WTC11 (cell line): ENCODE measurements around the gene CSTF1. TPM values are rescaled to one million over a fixed set of nuclear protein-coding genes. Genes with fewer than 3 reads are reported as not detected.

Experiments
- ATAC-seq: fragments of 200-7000 bp; cut with Tn5 transposase; 2 replicates; pipeline ENCODE4 v1.10.0; 2021; ENCODE audit warnings: mild to moderate bottlenecking, moderate library complexity
- CTCF ChIA-PET: fragments of 300-600 bp; sonication (Branson Sonifier 250); formaldehyde crosslinking; loops from one replicate; lab custom pipeline; 2021; ENCODE audit warnings: antibody characterized with exemption; lab: Charles Lee
- POLR2A ChIA-PET: fragments of 350-600 bp; sonication (Branson Sonifier 250); formaldehyde crosslinking; loops from one replicate; lab custom pipeline; 2021; ENCODE audit warnings: antibody characterized with exemption; lab: Charles Lee
- DNase-seq: peaks from one replicate; pipeline ENCODE4 v3.0.0; 2021; ENCODE audit warnings: low spot score
- H3K27ac Mint-ChIP-seq: 2 replicates; pipeline ENCODE4 v1.8.0; 2021; ENCODE audit warnings: mixed read lengths
- H3K27me3 Mint-ChIP-seq: 2 replicates; pipeline ENCODE4 v1.8.0; 2021; ENCODE audit warnings: low read depth, mild to moderate bottlenecking, moderate library complexity, mixed read lengths
- H3K36me3 Mint-ChIP-seq: 2 replicates; pipeline ENCODE4 v1.8.0; 2021; ENCODE audit warnings: mixed read lengths
- H3K4me1 Mint-ChIP-seq: 2 replicates; pipeline ENCODE4 v1.8.0; 2022; ENCODE audit warnings: mixed read lengths
- H3K4me3 Mint-ChIP-seq: 2 replicates; pipeline ENCODE4 v1.8.0; 2021; ENCODE audit warnings: mild to moderate bottlenecking, moderate library complexity, mixed read lengths
- H3K9me3 Mint-ChIP-seq: 2 replicates; pipeline ENCODE4 v1.8.0; 2021; ENCODE audit warnings: mixed read lengths
- JAZF1 ChIP-seq: fragments of 250-450 bp; sonication (Bioruptor Pico); IDR thresholded peaks from 2 replicates; pipeline ENCODE4 v1.9.0; 2021; ENCODE audit warnings: moderate library complexity, mild to moderate bottlenecking, inconsistent platforms
- MYBL2 ChIP-seq: sonication (generic); formaldehyde crosslinking; IDR thresholded peaks from 2 replicates; pipeline ENCODE4 v1.8.1; 2023; ENCODE audit warnings: mild to moderate bottlenecking, moderate library complexity, missing genetic modification reagents
- NFE2L1 ChIP-seq: sonication (generic); formaldehyde crosslinking; IDR thresholded peaks from 2 replicates; pipeline ENCODE4 v1.8.1; 2023; ENCODE audit warnings: missing genetic modification reagents
- NFYB ChIP-seq: sonication (generic); formaldehyde crosslinking; conservative IDR thresholded peaks from 2 replicates; pipeline ENCODE4 v1.8.0; 2022; ENCODE audit warnings: low read depth, missing genetic modification reagents
- SOX15 ChIP-seq: fragments of 250-450 bp; sonication (Bioruptor Pico); IDR thresholded peaks from 2 replicates; pipeline ENCODE4 v1.9.0; 2021; ENCODE audit warnings: mild to moderate bottlenecking
- ZNF138 ChIP-seq: sonication (generic); formaldehyde crosslinking; conservative IDR thresholded peaks from 2 replicates; pipeline ENCODE4 v1.8.1; 2022; ENCODE audit warnings: mild to moderate bottlenecking, moderate library complexity, missing genetic modification reagents
- ZNF263 ChIP-seq: sonication (generic); formaldehyde crosslinking; IDR thresholded peaks from 2 replicates; pipeline ENCODE4 v1.8.1; 2022; ENCODE audit warnings: low read depth, mild to moderate bottlenecking, moderate library complexity, missing genetic modification reagents
- total RNA-seq: library from RNA; stranded (reverse); gene quantifications from 3 replicates; pipeline ENCODE4 v1.2.3, GENCODE V29; 2021
- TF ChIP-seq, protein P1 (sequence below): sonication (generic); formaldehyde crosslinking; IDR thresholded peaks from 2 replicates; pipeline ENCODE4 v1.8.0; 2023; ENCODE audit warnings: missing genetic modification reagents, mild to moderate bottlenecking, borderline replicate concordance
- TF ChIP-seq, protein P2 (sequence below): fragments of 250-450 bp; sonication (Bioruptor Pico); IDR thresholded peaks from 2 replicates; pipeline ENCODE4 v1.9.0; 2021; ENCODE audit warnings: mild to moderate bottlenecking, borderline replicate concordance
- TF ChIP-seq, protein P3 (sequence below): fragments of 250-450 bp; sonication (Bioruptor Pico); IDR thresholded peaks from 2 replicates; pipeline ENCODE4 v1.8.0; 2021; ENCODE audit warnings: mild to moderate bottlenecking
- TF ChIP-seq, protein P4 (sequence below): sonication (generic); formaldehyde crosslinking; IDR thresholded peaks from 2 replicates; pipeline ENCODE4 v1.8.1; 2022; ENCODE audit warnings: mild to moderate bottlenecking, moderate library complexity, missing genetic modification reagents
- TF ChIP-seq, protein P5 (sequence below): sonication (generic); formaldehyde crosslinking; IDR thresholded peaks from 2 replicates; pipeline ENCODE4 v1.8.0; 2023; ENCODE audit warnings: missing genetic modification reagents
- TF ChIP-seq, protein P6 (sequence below): sonication (generic); formaldehyde crosslinking; IDR thresholded peaks from 2 replicates; pipeline ENCODE4 v1.8.0; 2022; ENCODE audit warnings: mild to moderate bottlenecking, missing genetic modification reagents
- TF ChIP-seq, protein P7 (sequence below): sonication (generic); formaldehyde crosslinking; IDR thresholded peaks from 2 replicates; pipeline ENCODE4 v1.8.0; 2022; ENCODE audit warnings: mild to moderate bottlenecking, missing genetic modification reagents

Gene CSTF1
- total RNA-seq, 1 experiment from 2014 or later, result 58.5 TPM

DNA sequence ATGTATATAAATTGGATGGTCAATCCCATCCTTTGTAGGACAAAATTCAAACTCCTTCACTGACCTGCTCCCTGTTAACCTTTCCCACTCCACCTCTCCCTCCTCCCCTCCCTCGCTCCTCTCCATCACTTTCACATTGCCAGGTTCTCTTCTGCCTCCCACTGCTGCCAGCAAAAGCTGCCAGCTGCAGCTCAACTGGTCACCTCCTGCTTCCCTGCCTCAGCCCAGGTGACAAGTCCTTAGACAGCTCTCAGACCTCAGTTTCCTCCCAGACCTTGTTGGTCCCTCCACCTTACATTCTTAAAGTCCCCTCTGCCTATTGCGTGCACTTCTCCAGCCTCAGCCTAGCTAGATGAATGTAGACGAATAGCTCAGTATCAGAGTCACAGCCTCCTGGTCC is 52.7 kb downstream of the CSTF1 start:
- TF ChIP-seq, protein P1, sequence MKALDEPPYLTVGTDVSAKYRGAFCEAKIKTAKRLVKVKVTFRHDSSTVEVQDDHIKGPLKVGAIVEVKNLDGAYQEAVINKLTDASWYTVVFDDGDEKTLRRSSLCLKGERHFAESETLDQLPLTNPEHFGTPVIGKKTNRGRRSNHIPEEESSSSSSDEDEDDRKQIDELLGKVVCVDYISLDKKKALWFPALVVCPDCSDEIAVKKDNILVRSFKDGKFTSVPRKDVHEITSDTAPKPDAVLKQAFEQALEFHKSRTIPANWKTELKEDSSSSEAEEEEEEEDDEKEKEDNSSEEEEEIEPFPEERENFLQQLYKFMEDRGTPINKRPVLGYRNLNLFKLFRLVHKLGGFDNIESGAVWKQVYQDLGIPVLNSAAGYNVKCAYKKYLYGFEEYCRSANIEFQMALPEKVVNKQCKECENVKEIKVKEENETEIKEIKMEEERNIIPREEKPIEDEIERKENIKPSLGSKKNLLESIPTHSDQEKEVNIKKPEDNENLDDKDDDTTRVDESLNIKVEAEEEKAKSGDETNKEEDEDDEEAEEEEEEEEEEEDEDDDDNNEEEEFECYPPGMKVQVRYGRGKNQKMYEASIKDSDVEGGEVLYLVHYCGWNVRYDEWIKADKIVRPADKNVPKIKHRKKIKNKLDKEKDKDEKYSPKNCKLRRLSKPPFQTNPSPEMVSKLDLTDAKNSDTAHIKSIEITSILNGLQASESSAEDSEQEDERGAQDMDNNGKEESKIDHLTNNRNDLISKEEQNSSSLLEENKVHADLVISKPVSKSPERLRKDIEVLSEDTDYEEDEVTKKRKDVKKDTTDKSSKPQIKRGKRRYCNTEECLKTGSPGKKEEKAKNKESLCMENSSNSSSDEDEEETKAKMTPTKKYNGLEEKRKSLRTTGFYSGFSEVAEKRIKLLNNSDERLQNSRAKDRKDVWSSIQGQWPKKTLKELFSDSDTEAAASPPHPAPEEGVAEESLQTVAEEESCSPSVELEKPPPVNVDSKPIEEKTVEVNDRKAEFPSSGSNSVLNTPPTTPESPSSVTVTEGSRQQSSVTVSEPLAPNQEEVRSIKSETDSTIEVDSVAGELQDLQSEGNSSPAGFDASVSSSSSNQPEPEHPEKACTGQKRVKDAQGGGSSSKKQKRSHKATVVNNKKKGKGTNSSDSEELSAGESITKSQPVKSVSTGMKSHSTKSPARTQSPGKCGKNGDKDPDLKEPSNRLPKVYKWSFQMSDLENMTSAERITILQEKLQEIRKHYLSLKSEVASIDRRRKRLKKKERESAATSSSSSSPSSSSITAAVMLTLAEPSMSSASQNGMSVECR, result no peak
- TF ChIP-seq NFE2L1 (CRISPR knock-in tag) (no peak), MYBL2 (CRISPR knock-in tag) (no peak), NFYB (CRISPR knock-in tag) (no peak), ZNF138 (CRISPR knock-in tag) (no peak), SOX15 (CRISPR knock-in tag) (no peak), ZNF263 (CRISPR knock-in tag) (no peak), JAZF1 (CRISPR knock-in tag) (no peak)
- TF ChIP-seq, protein P2, sequence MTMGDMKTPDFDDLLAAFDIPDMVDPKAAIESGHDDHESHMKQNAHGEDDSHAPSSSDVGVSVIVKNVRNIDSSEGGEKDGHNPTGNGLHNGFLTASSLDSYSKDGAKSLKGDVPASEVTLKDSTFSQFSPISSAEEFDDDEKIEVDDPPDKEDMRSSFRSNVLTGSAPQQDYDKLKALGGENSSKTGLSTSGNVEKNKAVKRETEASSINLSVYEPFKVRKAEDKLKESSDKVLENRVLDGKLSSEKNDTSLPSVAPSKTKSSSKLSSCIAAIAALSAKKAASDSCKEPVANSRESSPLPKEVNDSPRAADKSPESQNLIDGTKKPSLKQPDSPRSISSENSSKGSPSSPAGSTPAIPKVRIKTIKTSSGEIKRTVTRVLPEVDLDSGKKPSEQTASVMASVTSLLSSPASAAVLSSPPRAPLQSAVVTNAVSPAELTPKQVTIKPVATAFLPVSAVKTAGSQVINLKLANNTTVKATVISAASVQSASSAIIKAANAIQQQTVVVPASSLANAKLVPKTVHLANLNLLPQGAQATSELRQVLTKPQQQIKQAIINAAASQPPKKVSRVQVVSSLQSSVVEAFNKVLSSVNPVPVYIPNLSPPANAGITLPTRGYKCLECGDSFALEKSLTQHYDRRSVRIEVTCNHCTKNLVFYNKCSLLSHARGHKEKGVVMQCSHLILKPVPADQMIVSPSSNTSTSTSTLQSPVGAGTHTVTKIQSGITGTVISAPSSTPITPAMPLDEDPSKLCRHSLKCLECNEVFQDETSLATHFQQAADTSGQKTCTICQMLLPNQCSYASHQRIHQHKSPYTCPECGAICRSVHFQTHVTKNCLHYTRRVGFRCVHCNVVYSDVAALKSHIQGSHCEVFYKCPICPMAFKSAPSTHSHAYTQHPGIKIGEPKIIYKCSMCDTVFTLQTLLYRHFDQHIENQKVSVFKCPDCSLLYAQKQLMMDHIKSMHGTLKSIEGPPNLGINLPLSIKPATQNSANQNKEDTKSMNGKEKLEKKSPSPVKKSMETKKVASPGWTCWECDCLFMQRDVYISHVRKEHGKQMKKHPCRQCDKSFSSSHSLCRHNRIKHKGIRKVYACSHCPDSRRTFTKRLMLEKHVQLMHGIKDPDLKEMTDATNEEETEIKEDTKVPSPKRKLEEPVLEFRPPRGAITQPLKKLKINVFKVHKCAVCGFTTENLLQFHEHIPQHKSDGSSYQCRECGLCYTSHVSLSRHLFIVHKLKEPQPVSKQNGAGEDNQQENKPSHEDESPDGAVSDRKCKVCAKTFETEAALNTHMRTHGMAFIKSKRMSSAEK, result no peak
- TF ChIP-seq, protein P3, sequence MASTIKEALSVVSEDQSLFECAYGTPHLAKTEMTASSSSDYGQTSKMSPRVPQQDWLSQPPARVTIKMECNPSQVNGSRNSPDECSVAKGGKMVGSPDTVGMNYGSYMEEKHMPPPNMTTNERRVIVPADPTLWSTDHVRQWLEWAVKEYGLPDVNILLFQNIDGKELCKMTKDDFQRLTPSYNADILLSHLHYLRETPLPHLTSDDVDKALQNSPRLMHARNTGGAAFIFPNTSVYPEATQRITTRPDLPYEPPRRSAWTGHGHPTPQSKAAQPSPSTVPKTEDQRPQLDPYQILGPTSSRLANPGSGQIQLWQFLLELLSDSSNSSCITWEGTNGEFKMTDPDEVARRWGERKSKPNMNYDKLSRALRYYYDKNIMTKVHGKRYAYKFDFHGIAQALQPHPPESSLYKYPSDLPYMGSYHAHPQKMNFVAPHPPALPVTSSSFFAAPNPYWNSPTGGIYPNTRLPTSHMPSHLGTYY (CRISPR knock-in tag), result no peak
- TF ChIP-seq, protein P4, sequence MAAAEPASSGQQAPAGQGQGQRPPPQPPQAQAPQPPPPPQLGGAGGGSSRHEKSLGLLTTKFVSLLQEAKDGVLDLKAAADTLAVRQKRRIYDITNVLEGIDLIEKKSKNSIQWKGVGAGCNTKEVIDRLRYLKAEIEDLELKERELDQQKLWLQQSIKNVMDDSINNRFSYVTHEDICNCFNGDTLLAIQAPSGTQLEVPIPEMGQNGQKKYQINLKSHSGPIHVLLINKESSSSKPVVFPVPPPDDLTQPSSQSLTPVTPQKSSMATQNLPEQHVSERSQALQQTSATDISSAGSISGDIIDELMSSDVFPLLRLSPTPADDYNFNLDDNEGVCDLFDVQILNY (CRISPR knock-in tag), result no peak
- TF ChIP-seq, protein P5, sequence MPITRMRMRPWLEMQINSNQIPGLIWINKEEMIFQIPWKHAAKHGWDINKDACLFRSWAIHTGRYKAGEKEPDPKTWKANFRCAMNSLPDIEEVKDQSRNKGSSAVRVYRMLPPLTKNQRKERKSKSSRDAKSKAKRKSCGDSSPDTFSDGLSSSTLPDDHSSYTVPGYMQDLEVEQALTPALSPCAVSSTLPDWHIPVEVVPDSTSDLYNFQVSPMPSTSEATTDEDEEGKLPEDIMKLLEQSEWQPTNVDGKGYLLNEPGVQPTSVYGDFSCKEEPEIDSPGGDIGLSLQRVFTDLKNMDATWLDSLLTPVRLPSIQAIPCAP (CRISPR knock-in tag), result no peak
- TF ChIP-seq, protein P6, sequence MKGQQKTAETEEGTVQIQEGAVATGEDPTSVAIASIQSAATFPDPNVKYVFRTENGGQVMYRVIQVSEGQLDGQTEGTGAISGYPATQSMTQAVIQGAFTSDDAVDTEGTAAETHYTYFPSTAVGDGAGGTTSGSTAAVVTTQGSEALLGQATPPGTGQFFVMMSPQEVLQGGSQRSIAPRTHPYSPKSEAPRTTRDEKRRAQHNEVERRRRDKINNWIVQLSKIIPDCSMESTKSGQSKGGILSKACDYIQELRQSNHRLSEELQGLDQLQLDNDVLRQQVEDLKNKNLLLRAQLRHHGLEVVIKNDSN, result no peak
- TF ChIP-seq, protein P7, sequence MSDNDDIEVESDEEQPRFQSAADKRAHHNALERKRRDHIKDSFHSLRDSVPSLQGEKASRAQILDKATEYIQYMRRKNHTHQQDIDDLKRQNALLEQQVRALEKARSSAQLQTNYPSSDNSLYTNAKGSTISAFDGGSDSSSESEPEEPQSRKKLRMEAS, result no peak
- ChIA-PET CTCF (no interaction called here), POLR2A (no interaction called here)
- Mint-ChIP-seq H3K4me3 (no peak overlapping the region), H3K4me1 (peaks cover 5% of the 10 kb centered on the region; the same call in 1 of the 2 replicates), H3K9me3 (no peaks in the 10 kb centered on the region), H3K27ac (no peak overlapping the region), H3K36me3 (no peaks in the 10 kb centered on the region), H3K27me3 (peaks cover 7% of the 10 kb centered on the region)
- ATAC-seq (no peak), DNase-seq (no peak)
